H1 (cell line): ENCODE results near the gene ABL1.

Experiments
- CHD7 ChIP-seq: fragments of 300-600 bp; sonication (generic); IDR thresholded peaks from 2 replicates; pipeline ENCODE4 v1.7.1; 2012; ENCODE audit warnings: low read length, moderate library complexity, mild to moderate bottlenecking, inconsistent platforms; ENCODE audit not compliant: insufficient replicate concordance
- EZH2 ChIP-seq: fragments of 200-600 bp; sonication (generic); IDR thresholded peaks from 2 replicates; pipeline ENCODE4 v1.7.1; 2012; ENCODE audit warnings: low read depth, mild to moderate bottlenecking, moderate library complexity, low read length, inconsistent platforms; ENCODE audit not compliant: severe bottlenecking
- KDM1A ChIP-seq: fragments of 200-600, 300-600 bp; sonication (generic); IDR thresholded peaks from 2 replicates; pipeline ENCODE4 v1.7.1; 2016; ENCODE audit warnings: mild to moderate bottlenecking, low read length, borderline replicate concordance
- POLR2AphosphoS5 ChIP-seq: IDR thresholded peaks from 2 replicates; pipeline ENCODE4 v1.6.1; 2011; ENCODE audit warnings: low read depth, low read length
- TAF7 ChIP-seq: optimal IDR thresholded peaks from 2 replicates; pipeline ENCODE3; 2011; ENCODE audit warnings: low read depth, mild to moderate bottlenecking, inconsistent platforms, low read length, moderate library complexity, borderline replicate concordance
- TF ChIP-seq, protein P1 (sequence below), 3 experiments: IDR thresholded peaks; 1 replicate in 2 of 3; 2 replicates in 1 of 3; pipeline versions ENCODE4 v1.5.1 to v1.6.1; 2011; ENCODE audit warnings: low read length in 3 of 3, mild to moderate bottlenecking in 3 of 3, inconsistent platforms in 2 of 3, low read depth in 1 of 3, moderate library complexity in 1 of 3; ENCODE audit not compliant: insufficient read depth in 1 of 3; ENCODE audit errors: control extremely low read depth in 1 of 3

DNA sequence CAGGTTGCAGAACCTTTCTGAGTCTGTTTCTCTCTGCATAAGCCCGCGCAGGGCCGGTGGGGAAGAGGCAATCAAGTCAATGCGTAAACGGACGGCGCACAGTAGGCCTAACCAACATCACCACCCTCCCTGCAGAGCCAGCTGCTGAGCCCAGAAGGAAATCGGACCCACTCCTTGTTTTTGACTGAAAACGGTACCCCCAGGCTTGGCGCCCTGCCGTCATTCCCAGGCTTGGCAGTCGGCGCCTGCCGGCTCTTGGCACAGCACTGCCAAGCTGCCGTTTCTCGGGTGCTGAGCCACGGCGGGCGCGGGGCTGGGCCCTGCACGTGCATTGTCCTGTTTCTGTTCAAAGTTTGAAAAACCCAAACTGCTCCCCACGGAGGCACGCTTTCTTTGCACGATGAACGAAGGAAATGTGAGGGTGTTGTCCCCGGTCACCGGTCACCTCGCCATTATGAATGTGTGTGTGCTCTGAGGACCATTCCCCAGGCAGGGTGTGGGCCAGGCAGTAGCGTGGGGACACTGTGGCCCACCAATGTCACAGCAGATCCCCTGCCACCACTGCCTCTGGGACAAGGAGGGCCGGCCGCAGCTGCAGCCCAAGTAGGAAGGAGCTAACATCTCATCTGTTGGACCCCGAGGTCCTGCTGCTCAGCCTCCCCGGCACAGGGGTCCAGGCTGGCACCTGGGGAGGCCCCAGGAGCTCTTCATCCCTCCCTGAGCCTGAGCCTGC is 83.9 kb downstream of the ABL1 start:
- TF ChIP-seq EZH2: no peak
- no peak for TF ChIP-seq KDM1A
- TF ChIP-seq, protein P1, sequence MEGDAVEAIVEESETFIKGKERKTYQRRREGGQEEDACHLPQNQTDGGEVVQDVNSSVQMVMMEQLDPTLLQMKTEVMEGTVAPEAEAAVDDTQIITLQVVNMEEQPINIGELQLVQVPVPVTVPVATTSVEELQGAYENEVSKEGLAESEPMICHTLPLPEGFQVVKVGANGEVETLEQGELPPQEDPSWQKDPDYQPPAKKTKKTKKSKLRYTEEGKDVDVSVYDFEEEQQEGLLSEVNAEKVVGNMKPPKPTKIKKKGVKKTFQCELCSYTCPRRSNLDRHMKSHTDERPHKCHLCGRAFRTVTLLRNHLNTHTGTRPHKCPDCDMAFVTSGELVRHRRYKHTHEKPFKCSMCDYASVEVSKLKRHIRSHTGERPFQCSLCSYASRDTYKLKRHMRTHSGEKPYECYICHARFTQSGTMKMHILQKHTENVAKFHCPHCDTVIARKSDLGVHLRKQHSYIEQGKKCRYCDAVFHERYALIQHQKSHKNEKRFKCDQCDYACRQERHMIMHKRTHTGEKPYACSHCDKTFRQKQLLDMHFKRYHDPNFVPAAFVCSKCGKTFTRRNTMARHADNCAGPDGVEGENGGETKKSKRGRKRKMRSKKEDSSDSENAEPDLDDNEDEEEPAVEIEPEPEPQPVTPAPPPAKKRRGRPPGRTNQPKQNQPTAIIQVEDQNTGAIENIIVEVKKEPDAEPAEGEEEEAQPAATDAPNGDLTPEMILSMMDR (IDR thresholded peaks at IDR 0.05; ENCODE audit: control extremely low read depth in 1 of 3, insufficient read depth in 1 of 3, low read depth in 1 of 3, low read length in 3 of 3): no peak
- TF ChIP-seq TAF7: no peak
- no peak for TF ChIP-seq CHD7
- TF ChIP-seq POLR2AphosphoS5: no peak
